Activated T-helper 17 cell treated with anti-CD3 and anti-CD28 coated beads, Interleukin-2, amount 50 U/mL, for 72 hours (primary cell): ENCODE data around the gene PRCC. TPM values are rescaled to one million over a fixed set of nuclear protein-coding genes. Genes with fewer than 3 reads are reported as not detected.

Source experiments
- ATAC-seq: fragments of 150-1000 bp; cut with Tn5 transposase; replicated peaks from 2 replicates; pipeline ENCODE4 v1.10.0; 2021; ENCODE audit warnings: mild to moderate bottlenecking, moderate library complexity
- H3K27ac Mint-ChIP-seq: one replicate; pipeline ENCODE4 v1.8.0; 2022; ENCODE audit warnings: mixed read lengths
- H3K27me3 Mint-ChIP-seq: one replicate; pipeline ENCODE4 v1.8.0; 2022; ENCODE audit warnings: mixed read lengths
- H3K36me3 Mint-ChIP-seq: one replicate; pipeline ENCODE4 v1.8.0; 2022; ENCODE audit warnings: low read depth, mild to moderate bottlenecking, mixed read lengths
- H3K4me1 Mint-ChIP-seq: one replicate; pipeline ENCODE4 v1.8.0; 2022; ENCODE audit warnings: mixed read lengths
- H3K4me3 Mint-ChIP-seq: one replicate; pipeline ENCODE4 v1.8.0; 2022; ENCODE audit warnings: mild to moderate bottlenecking, mixed read lengths
- H3K9me3 Mint-ChIP-seq: one replicate; pipeline ENCODE4 v1.8.0; 2022; ENCODE audit warnings: mixed read lengths
- total RNA-seq, 2 donors: library from RNA; stranded (reverse); gene quantifications; one replicate each; pipeline ENCODE4 v1.2.3, GENCODE V29; 2022

Gene PRCC
- total RNA-seq, 2 donors from 2014 or later, result 54.0 to 76.7 TPM

DNA sequence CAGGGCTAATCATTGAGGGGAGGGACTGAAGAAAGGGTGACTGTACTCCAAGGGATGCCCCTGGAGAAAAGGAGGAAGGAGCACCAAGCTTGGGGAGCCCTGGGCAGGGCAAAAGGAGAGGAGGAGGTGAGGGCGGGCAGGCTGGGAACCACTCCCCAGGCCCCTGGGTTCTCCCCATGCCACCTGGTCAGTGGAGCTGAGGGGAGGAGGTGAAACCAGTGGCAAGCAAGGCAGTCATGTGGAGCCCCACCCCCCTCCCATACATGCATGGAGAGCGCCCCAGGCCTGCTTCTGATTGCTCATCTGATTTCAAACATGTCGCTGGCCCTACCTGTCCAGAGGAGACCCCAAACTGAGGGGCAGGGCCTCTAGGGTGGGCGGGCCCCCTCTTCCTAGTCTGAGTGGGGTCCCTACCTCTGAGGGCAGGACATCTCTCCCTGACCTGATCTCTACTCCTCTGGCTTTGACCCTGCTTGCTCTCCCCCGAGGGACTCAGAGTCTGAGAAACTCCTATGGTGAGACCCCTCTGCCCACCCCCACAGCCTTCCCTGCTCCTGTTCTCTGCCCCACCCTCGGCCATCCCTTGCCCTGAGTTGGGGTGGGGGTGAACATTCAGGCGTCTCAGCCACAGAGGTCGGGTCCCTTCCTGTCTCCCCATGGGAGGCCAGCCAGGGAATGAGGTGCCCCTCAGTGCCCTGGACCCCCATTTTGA lies 73.0 kb downstream of the PRCC start:
- Mint-ChIP-seq H3K27me3 (peaks cover 23% of the 10 kb centered on the region), H3K9me3 (no peaks in the 10 kb centered on the region), H3K27ac (peak overlapping the region; percentile 47), H3K4me1 (peaks cover 14% of the 10 kb centered on the region), H3K36me3 (no peaks in the 10 kb centered on the region), H3K4me3 (no peak overlapping the region)
- no peak for ATAC-seq

GRCh38 chr1:156840898-156841279 lies 73.6 kb downstream of the PRCC start:
- Mint-ChIP-seq H3K9me3 (no peaks in the 10 kb centered on the region), H3K4me3 (no peak overlapping the region), H3K27ac (peak overlapping the region; percentile 47), H3K36me3 (no peaks in the 10 kb centered on the region), H3K27me3 (peaks cover 23% of the 10 kb centered on the region), H3K4me1 (peaks cover 10% of the 10 kb centered on the region)
- ATAC-seq, result no peak

DNA sequence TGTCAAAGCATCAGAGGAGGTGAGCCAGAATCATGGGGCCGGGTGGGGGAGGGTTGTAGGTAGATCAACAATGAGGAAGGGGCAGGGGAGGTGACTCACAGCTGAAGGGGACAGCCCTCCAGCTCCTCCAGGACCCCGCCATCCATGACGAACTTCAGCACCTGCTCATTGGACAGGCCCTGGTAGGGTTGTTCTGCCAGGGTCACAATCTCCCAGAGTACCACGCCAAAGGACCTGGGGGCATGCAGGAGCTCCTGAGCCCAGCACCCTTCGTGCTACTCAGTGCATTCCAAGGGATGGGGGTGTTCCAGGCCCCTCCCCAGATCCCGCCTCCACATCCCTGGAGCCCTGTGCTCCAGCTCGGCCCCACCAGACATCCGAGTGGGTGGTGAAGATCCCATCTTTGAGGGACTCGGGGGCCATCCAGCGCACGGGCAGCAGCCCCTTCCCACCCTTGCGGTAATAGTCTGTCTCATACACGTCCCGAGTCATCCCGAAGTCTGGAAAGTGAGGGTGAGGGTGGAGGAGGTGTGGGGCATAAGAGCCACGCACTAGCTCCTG lies 74.0 kb downstream of the PRCC start:
- no peaks in the 10 kb centered on the region for H3K9me3 Mint-ChIP-seq
- no peak overlapping the region for H3K4me3 Mint-ChIP-seq
- H3K27me3 Mint-ChIP-seq, result peaks cover 23% of the 10 kb centered on the region
- no peak for ATAC-seq
- H3K36me3 Mint-ChIP-seq, result no peaks in the 10 kb centered on the region
- peaks cover 5% of the 10 kb centered on the region for H3K4me1 Mint-ChIP-seq
- no peak overlapping the region for H3K27ac Mint-ChIP-seq

- Mint-ChIP-seq H3K36me3 (no peaks in the 10 kb centered on the region), H3K27me3 (peaks cover 26% of the 10 kb centered on the region), H3K27ac (no peak overlapping the region), H3K4me3 (no peak overlapping the region), H3K4me1 (peaks cover 3% of the 10 kb centered on the region), H3K9me3 (no peaks in the 10 kb centered on the region)
- ATAC-seq, result no peak
These were observed 75.4 kb downstream of the PRCC start for GRCh38 chr1:156842618-156843300.

- H3K9me3 Mint-ChIP-seq, result no peaks in the 10 kb centered on the region
- H3K27ac Mint-ChIP-seq, result no peak overlapping the region
- H3K4me1 Mint-ChIP-seq, result peaks cover 6% of the 10 kb centered on the region
- peaks cover 26% of the 10 kb centered on the region for H3K27me3 Mint-ChIP-seq
- peak overlapping the region; percentile 51 for H3K4me3 Mint-ChIP-seq
- ATAC-seq, result no peak
- no peaks in the 10 kb centered on the region for H3K36me3 Mint-ChIP-seq
These were observed 76.8 kb downstream of the PRCC start for GRCh38 chr1:156844102-156844501.

- peaks cover 6% of the 10 kb centered on the region for H3K4me1 Mint-ChIP-seq
- peak overlapping the region; percentile 51 for H3K4me3 Mint-ChIP-seq
- H3K36me3 Mint-ChIP-seq, result no peaks in the 10 kb centered on the region
- no peak overlapping the region for H3K27ac Mint-ChIP-seq
- no peak for ATAC-seq
- peaks cover 25% of the 10 kb centered on the region for H3K27me3 Mint-ChIP-seq
- H3K9me3 Mint-ChIP-seq, result no peaks in the 10 kb centered on the region
These were observed 77.3 kb downstream of the PRCC start for GRCh38 chr1:156844638-156845037.

DNA sequence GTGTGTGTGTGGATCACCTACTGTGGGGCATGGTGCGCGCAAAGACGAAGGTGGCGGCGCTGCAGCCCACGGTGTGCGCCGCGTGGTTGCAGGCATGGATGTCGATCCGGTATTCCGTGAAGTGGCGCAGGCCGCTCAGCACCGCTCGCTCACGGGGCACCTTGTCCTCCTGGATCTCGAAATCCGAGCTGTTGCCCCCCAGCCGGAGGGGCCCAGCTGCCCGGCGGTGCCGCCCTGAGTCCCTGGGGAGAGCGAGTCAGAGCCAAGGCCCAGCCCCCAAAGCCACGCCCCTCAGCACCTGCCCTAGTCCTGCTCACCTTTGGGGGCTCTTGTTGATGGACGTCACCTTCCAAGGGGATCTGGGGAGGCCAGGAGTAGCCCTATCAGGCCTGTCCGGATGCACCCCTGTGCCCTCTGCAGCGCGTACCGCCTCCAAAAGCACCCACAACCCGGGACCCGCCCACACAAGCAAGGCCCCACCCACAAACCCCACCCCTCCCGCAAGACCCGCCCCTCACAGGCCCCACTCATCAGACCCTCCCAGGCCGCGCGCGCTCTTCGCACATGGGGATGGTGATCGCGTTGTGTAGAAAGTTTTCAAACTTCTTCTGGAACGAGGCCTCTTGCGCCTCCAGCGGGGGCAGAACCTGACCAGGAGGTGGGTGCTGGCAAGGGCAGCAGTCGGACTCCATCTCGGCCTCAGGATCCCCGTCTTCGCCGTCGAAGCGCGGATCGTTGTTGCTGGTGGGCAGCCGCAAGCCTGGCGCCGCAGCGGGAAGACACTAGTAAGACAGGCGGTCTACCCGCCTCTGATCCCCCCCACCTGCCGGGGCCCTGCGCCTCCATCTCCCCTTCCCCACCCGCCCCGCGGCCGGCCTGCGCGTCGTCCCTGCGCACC lies 78.0 kb downstream of the PRCC start:
- peak; percentile 37 for ATAC-seq
- H3K36me3 Mint-ChIP-seq, result no peaks in the 10 kb centered on the region
- no peaks in the 10 kb centered on the region for H3K9me3 Mint-ChIP-seq
- no peak overlapping the region for H3K27ac Mint-ChIP-seq
- H3K4me3 Mint-ChIP-seq, result peak overlapping the region; percentile 51
- peaks cover 21% of the 10 kb centered on the region for H3K27me3 Mint-ChIP-seq
- H3K4me1 Mint-ChIP-seq, result peaks cover 6% of the 10 kb centered on the region

GRCh38 chr1:156845953-156846545 lies 78.7 kb downstream of the PRCC start:
- no peak for ATAC-seq
- Mint-ChIP-seq H3K4me1 (peaks cover 6% of the 10 kb centered on the region), H3K4me3 (peak overlapping the region; percentile 51), H3K9me3 (no peaks in the 10 kb centered on the region), H3K27me3 (peaks cover 19% of the 10 kb centered on the region), H3K36me3 (no peaks in the 10 kb centered on the region), H3K27ac (no peak overlapping the region)

DNA sequence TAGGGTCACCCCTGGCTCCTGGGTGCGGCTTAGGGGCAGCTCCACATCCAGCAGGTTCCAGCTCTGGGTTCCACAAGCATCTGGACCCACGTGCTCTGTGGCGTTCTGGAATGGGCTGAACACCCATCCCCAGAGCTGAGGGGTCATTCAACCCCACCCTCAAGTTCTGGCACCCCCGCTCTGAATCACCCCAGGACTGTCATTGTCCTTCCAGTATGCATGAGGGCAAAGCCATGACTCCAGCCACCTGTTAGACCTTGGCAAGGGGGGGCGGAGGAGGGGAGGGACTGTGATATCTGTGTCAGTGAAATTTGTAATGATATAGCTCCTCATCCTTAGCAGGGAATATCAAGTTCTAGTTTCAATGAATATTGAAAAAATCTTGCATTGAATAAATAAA lies 79.3 kb downstream of the PRCC start:
- H3K27me3 Mint-ChIP-seq, result peaks cover 18% of the 10 kb centered on the region
- H3K9me3 Mint-ChIP-seq, result no peaks in the 10 kb centered on the region
- H3K4me1 Mint-ChIP-seq, result peaks cover 6% of the 10 kb centered on the region
- no peak overlapping the region for H3K27ac Mint-ChIP-seq
- no peak overlapping the region for H3K4me3 Mint-ChIP-seq
- no peak for ATAC-seq
- no peaks in the 10 kb centered on the region for H3K36me3 Mint-ChIP-seq

- H3K27ac Mint-ChIP-seq, result no peak overlapping the region
- H3K4me3 Mint-ChIP-seq, result peak overlapping the region; percentile 68
These were observed 80.5 kb downstream of the PRCC start for GRCh38 chr1:156847591-156848460.

GRCh38 chr1:156848461-156849150 lies 81.3 kb downstream of the PRCC start:
- peak overlapping the region; percentile 68 for H3K4me3 Mint-ChIP-seq
- ATAC-seq, result peak; percentile 89
- H3K27me3 Mint-ChIP-seq, result peaks cover 8% of the 10 kb centered on the region
- peaks cover 6% of the 10 kb centered on the region for H3K4me1 Mint-ChIP-seq
- peak overlapping the region; percentile 65 for H3K27ac Mint-ChIP-seq
- H3K9me3 Mint-ChIP-seq, result no peaks in the 10 kb centered on the region
- H3K36me3 Mint-ChIP-seq, result no peaks in the 10 kb centered on the region

More at GRCh38 chr1:156847591-156848460, 80.5 kb downstream of the PRCC start:
- Mint-ChIP-seq H3K36me3 (no peaks in the 10 kb centered on the region), H3K9me3 (no peaks in the 10 kb centered on the region), H3K27me3 (peaks cover 10% of the 10 kb centered on the region), H3K4me1 (peaks cover 6% of the 10 kb centered on the region)
- no peak for ATAC-seq

- H3K27ac Mint-ChIP-seq, result peak overlapping the region; percentile 65
- H3K36me3 Mint-ChIP-seq, result no peaks in the 10 kb centered on the region
- H3K4me1 Mint-ChIP-seq, result peaks cover 6% of the 10 kb centered on the region
- H3K9me3 Mint-ChIP-seq, result no peaks in the 10 kb centered on the region
- H3K4me3 Mint-ChIP-seq, result peak overlapping the region; percentile 68
- ATAC-seq, result peak; percentile 2
- peaks cover 4% of the 10 kb centered on the region for H3K27me3 Mint-ChIP-seq
These were observed 81.8 kb downstream of the PRCC start for GRCh38 chr1:156849151-156849496.
